Vagina (tissue), 2 donors: ENCODE data around the gene MC1R. TPM values are rescaled to one million over a fixed set of nuclear protein-coding genes. Genes with fewer than 3 reads are reported as not detected.
"Not testable (repeated sequence)": the region's sequence is repeated elsewhere in the genome, so short reads cannot be mapped to it uniquely, and the experiment has no call there.

ENCODE experiments used
- DNase-seq, 2 donors: peaks; one replicate each; pipeline ENCODE4 v3.0.0-alpha.2; 2017; ENCODE audit errors: extremely low spot score in 2 of 2
- H3K27ac ChIP-seq: fragments of 200-600 bp; sonication (generic); one replicate; pipeline ENCODE4 v1.5.1; 2019
- H3K27me3 ChIP-seq: fragments of 200-600 bp; sonication (generic); one replicate; pipeline ENCODE4 v1.5.1; 2019
- H3K36me3 ChIP-seq, 2 donors: fragments of 200-600 bp; sonication (generic); one replicate each; pipeline ENCODE4 v1.5.1; 2017 to 2019
- H3K4me1 ChIP-seq: fragments of 200-600 bp; sonication (generic); one replicate; pipeline ENCODE4 v1.5.1; 2019
- H3K4me3 ChIP-seq, 2 donors: fragments of 200-600 bp; sonication (generic); 1 replicate in 1 of 2; 2 replicates in 1 of 2; pipeline ENCODE4 v1.5.1; 2016 to 2019
- H3K9me3 ChIP-seq: fragments of 200-600 bp; sonication (generic); one replicate; pipeline ENCODE4 v1.5.1; 2019
- POLR2A ChIP-seq, 2 donors: fragments of 450-650 bp; IDR thresholded peaks; one replicate each; pipeline ENCODE4 v1.6.1; 2017; ENCODE audit warnings: antibody characterized with exemption in 2 of 2, mild to moderate bottlenecking in 2 of 2, moderate library complexity in 2 of 2
- POLR2AphosphoS5 ChIP-seq, 2 donors: sonication (generic); formaldehyde crosslinking; IDR thresholded peaks; one replicate each; pipeline ENCODE4 v1.9.0; 2017; ENCODE audit warnings: antibody characterized with exemption in 2 of 2, mild to moderate bottlenecking in 2 of 2, low read depth in 1 of 2; ENCODE audit not compliant: insufficient read depth in 1 of 2
- intact Hi-C: fragments of 100-400 bp; cut with DNase I; formaldehyde crosslinking; loops from one replicate; pipeline ENCODE4 v1.15.1; 2023
- total RNA-seq: library from RNA; depleted of rRNA; stranded (reverse); fragments of >200 nt; gene quantifications from one replicate; pipeline ENCODE4 v1.2.3, GENCODE V29; 2016
- TF ChIP-seq, protein P1 (sequence below), 3 experiments: fragments of 450-650 bp in 2 of 3; fragments of 200-600 bp in 1 of 3; sonication (generic) in 1 of 3; IDR thresholded peaks; one replicate each; pipeline ENCODE4 v1.5.1; 2017 to 2019; ENCODE audit warnings: antibody characterized with exemption in 3 of 3, mild to moderate bottlenecking in 2 of 3, moderate library complexity in 2 of 3

Gene MC1R
- total RNA-seq, 1 donor from 2014 or later: 4.4 TPM

DNA sequence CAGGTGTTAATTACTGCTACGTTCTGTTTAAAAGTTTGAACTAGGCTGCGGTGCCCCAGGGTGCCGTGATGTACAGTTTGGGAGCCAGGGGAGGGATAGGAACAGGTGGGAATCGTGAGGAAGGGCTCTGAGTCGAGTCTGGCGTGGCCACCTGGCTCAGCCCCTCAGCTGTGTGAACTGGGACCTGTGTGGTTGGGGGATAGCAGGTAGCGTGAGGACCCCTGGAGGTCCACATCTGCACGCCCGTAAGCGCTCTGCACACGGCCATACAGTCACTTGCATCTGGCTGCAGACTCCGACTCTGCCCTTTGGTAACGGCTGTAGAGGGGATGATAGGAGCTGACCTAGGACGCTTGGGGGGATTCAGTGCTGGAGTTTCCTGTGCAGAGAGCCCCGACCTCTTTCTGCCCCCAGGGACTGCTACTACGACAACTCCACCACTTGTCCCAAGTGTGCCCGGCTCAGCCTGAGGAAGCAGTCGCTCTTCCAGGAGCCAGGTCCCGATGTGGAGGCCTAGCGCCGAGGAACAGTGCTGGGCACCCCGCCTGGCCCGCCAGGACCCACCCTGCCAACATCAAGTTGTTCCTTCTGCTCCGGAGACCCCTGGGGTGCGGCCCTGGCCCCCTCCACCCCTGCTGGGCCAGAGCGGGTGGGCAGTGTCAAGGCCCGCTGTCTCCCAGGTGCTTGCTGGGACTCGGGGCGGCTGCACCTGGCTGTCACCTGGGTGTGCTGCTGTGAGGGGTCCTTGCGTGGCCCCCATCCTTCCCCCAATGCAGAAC, 47.0 kb downstream of the MC1R start:
- Histone ChIP-seq H3K36me3 (peaks cover 0 to 5% of the 10 kb centered on the region in 2 donors), H3K9me3 (no peaks in the 10 kb centered on the region), H3K4me3 (no peak overlapping the region), H3K27me3 (no peaks in the 10 kb centered on the region), H3K4me1 (no peaks in the 10 kb centered on the region), H3K27ac (no peak overlapping the region)
- no peak for DNase-seq
- no peak for TF ChIP-seq POLR2AphosphoS5 (IDR thresholded peaks at IDR 0.05; ENCODE audit: insufficient read depth in 1 of 2, low read depth in 1 of 2)
- intact Hi-C loops: no loop called here

DNA sequence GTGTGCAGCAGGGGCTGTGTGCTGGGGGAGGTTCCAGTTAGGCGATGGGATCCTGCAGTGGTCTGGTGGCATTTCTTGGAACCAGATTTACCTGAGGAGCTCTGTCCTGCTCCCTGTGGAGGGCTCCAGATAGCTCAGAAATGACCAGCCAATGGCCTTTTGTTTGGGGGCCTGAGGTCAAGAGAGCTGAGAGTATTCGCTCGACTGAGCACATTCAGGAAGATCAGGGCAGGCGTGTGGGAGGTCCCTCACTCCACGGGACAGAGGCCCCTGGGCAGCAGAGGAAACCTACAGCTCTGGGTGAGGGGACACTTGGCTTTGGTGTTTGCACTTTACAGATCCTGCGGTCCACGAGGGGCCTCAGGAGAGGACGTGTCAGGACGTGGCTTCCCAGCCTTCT, 48.1 kb downstream of the MC1R start:
- Histone ChIP-seq H3K27ac (no peak overlapping the region), H3K36me3 (no peaks in the 10 kb centered on the region), H3K27me3 (no peaks in the 10 kb centered on the region), H3K4me3 (no peak overlapping the region), H3K4me1 (peaks cover 9% of the 10 kb centered on the region), H3K9me3 (no peaks in the 10 kb centered on the region)
- no peak for DNase-seq
- intact Hi-C loops: no loop called here
- no peak for TF ChIP-seq POLR2AphosphoS5 (IDR thresholded peaks at IDR 0.05; ENCODE audit: insufficient read depth in 1 of 2, low read depth in 1 of 2)
- TF ChIP-seq POLR2A (IDR thresholded peaks at IDR 0.05): no peak
- TF ChIP-seq, protein P1, sequence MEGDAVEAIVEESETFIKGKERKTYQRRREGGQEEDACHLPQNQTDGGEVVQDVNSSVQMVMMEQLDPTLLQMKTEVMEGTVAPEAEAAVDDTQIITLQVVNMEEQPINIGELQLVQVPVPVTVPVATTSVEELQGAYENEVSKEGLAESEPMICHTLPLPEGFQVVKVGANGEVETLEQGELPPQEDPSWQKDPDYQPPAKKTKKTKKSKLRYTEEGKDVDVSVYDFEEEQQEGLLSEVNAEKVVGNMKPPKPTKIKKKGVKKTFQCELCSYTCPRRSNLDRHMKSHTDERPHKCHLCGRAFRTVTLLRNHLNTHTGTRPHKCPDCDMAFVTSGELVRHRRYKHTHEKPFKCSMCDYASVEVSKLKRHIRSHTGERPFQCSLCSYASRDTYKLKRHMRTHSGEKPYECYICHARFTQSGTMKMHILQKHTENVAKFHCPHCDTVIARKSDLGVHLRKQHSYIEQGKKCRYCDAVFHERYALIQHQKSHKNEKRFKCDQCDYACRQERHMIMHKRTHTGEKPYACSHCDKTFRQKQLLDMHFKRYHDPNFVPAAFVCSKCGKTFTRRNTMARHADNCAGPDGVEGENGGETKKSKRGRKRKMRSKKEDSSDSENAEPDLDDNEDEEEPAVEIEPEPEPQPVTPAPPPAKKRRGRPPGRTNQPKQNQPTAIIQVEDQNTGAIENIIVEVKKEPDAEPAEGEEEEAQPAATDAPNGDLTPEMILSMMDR (IDR thresholded peaks at IDR 0.05): no peak

DNA sequence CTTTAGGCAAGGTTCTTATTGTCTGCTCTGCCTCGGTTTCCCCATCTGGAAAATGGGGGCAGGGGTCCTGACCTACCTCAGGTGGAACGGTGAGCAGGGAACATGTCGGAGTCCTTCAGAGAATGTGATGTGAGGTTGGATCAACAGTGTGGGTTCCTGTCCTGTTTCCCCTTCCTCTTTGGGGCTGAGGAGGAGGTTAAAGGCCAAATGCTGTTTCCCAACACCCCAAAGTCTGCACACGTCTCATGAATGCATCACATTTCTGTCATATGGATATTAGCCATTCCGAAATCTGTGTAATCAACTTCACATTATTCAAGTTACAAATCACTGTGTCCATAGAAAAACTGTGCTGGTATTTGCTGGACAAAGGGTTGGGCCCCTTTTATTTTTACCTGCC, 48.8 kb downstream of the MC1R start:
- intact Hi-C loops, DNase-seq, H3K36me3 ChIP-seq, H3K27ac ChIP-seq, H3K9me3 ChIP-seq, H3K27me3 ChIP-seq, H3K4me3 ChIP-seq: not testable (repeated sequence)
- peaks cover 12% of the 10 kb centered on the region for H3K4me1 ChIP-seq

DNA sequence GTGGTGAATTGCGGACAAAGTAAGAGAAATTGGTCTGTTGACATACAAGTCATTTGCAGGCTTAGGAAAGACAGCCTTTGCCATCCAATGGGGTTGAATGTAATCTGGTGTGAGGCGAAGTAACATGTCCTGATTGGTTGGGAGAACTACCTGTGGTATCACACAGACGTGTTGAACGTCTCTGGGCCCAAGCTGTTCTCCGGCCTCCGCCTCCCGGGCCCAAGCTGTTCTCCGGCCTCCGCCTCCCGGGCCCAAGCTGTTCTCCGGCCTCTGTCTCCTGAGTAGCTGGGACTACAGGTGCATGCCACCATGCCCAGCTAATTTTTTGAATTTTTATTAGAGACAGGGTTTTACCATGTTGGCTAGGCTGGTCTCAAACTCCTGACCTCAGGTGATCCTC, 49.4 kb downstream of the MC1R start:
- DNase-seq, H3K36me3 ChIP-seq, H3K27ac ChIP-seq, H3K27me3 ChIP-seq, H3K9me3 ChIP-seq, intact Hi-C loops, H3K4me3 ChIP-seq: not testable (repeated sequence)
- peaks cover 12% of the 10 kb centered on the region for H3K4me1 ChIP-seq

DNA sequence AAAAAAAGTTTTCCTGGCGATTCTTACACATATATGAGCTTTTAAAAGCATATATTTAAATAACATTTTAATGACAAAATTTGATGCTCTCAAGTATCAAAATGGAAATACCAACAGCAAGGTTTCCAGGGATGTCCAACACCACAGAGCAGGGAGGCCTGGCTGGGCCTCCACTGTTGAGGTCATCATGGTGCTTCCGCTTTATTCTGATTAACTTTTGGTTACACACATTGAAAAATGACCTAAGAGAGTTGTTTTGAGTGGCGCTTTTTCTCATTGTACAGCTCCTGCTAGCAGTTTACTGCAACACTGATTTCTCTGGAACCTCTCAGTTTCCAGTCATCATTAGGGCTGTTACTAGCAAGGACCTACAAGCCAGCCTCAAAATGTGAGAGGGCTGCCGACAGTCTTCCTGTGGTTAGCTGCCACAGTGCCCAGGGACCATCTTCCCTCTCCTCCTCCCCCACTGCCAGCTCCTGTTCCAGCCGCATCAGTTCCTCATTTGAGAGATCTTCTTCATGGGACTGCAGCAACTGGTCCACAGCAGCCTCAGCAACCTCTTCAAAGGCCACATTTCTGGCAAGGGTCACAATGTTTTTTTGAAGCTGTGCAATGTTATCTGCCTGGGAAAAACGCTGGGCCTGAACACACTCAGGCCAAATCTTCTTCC, 51.2 kb downstream of the MC1R start:
- Histone ChIP-seq H3K9me3 (no peaks in the 10 kb centered on the region), H3K4me1 (peaks cover 25% of the 10 kb centered on the region), H3K36me3 (no peaks in the 10 kb centered on the region), H3K27me3 (no peaks in the 10 kb centered on the region), H3K4me3 (no peak overlapping the region), H3K27ac (no peak overlapping the region)
- TF ChIP-seq POLR2A (IDR thresholded peaks at IDR 0.05) (no peak), POLR2AphosphoS5 (IDR thresholded peaks at IDR 0.05; ENCODE audit: insufficient read depth in 1 of 2, low read depth in 1 of 2) (no peak)
- TF ChIP-seq, protein P1 (IDR thresholded peaks at IDR 0.05): no peak
- intact Hi-C loops: no loop called here
- DNase-seq: no peak

Other genes starting within 250 kb of the MC1R start
- gene CDK10, start 232.2 kb upstream of the MC1R start, total RNA-seq: 44.0 TPM
- gene SPATA2L, start 217.2 kb upstream of the MC1R start, total RNA-seq: 16.2 TPM
- 10.1 TPM for gene VPS9D1, start 198.0 kb upstream of the MC1R start, total RNA-seq
- 57.0 TPM for gene ZNF276, start 197.3 kb upstream of the MC1R start, total RNA-seq
- gene FANCA, start 102.2 kb upstream of the MC1R start, total RNA-seq: 12.0 TPM
- 2.2 TPM for gene SPIRE2, start 90.4 kb upstream of the MC1R start, total RNA-seq
- gene TCF25, start 45.3 kb upstream of the MC1R start, total RNA-seq: 132 TPM
- gene TUBB3, start 4.5 kb downstream of the MC1R start, total RNA-seq: 19.2 TPM
- 94.5 TPM for gene DEF8, start 29.9 kb downstream of the MC1R start, total RNA-seq
- 8.1 TPM for gene DBNDD1, start 100.6 kb downstream of the MC1R start, total RNA-seq
- not detected for gene PRDM7, start 158.5 kb downstream of the MC1R start, total RNA-seq